ENCODE measurements around the gene NTM.

NTM gene

DNA sequence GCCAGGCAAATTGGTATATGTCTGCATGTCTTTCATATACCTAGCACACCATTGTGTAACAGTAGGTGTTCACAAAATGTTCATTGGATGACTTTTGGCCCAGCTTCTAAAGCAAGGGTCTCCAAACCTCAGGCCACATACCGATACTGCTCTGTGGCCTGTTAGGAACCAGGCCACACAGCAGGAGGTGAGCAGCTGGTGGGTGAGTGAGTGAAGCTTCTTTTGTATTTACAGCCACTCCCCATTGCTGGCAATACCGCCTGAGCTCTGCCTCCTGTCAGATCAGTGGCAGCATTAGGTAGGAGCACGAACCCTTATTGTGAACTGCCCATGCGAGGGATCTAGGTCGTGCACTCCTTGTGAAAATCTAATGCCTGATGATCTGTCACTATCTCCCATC, 836.6 kb downstream of the NTM start:
- DNase-seq (ENCODE audit: low read depth in 2 of 2), result no peak

DNA sequence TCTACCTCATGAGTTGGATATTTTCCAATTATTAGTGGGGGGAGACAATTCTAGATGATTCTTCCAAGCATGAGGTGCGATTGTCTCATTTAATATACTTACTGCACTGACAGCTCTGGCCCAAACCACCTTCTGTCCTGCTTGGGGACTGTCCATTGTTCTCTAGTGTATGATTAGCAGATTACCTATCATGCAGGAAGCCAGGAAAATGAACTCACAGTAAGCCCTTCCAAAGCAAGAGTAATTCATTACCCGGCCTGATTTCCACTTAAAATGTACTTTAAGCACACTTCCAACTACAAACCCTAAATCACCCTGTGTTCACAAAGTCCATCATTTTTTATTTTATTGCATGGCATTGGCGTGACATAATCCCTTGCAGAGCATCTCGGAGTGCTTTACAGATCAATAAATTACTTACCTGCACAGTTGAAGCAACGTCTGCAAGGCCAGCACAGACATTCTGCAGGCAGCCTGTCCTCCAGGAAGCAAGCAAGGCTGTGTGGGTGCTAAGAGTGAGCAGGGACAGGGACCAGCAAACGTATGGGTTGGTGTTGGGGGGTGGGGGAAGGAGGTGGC, 838.2 kb downstream of the NTM start:
- DNase-seq (ENCODE audit: low read depth in 2 of 2), result no peak

DNA sequence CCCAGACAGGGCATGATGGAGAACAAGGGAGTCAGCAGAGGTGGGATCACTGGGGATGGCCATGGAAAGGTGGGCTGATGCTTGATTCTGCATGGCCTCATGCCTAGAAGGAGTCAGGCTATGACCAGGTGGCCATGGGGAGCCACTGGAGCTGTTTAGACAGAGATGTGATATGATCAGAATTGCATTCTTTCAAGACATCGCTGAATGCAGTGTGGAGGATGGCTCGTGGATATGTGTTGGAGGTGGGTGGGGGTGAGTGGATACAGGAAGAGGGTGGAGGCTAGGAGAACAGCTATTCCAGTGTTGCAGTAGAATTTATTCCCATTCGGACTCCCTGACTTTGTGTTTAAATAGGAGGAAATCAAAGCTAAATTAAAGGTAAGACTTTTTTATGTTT, 841.1 kb downstream of the NTM start:
- no peak for DNase-seq (ENCODE audit: low read depth in 2 of 2)

DNA sequence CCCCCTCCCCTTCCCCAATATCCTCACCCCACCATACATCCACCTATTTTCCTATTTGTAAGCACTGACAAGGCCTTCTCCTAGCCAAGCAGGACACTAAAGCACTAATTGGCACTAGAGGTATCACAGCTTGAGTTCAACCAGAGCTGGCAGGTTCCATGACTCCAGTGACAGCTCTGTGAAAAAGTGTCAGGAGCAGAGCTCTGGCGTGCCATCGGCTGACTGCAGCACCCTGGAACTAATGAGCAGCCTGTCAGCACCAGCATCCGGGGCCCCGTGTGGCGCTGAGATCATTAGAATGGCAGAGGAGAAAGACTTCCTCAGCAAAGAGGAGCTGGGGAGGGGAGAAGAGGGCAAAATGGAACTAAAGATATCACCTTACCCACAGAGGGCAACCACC, 847.4 kb downstream of the NTM start:
- DNase-seq (ENCODE audit: low read depth in 2 of 2), result no peak

DNA sequence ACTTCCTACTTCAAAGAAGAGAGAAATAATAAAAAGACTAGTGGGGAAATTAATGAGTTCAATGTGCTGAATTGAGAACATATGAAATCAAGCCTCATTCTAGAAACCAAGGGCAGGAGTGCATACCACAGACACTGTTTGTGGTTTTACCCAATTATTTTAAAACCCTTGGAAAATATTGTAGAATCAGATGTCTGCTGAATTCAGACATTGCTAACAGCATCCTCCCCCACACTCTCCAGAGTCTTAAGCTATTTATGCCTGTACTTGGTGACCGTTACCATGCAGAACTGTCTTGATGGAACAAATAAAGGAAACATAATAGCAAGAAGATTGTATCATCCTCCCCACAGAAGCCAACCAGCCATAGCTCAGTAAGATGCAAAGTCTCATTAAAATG, 850.1 kb downstream of the NTM start:
- DNase-seq (ENCODE audit: low read depth in 2 of 2), result no peak

DNA sequence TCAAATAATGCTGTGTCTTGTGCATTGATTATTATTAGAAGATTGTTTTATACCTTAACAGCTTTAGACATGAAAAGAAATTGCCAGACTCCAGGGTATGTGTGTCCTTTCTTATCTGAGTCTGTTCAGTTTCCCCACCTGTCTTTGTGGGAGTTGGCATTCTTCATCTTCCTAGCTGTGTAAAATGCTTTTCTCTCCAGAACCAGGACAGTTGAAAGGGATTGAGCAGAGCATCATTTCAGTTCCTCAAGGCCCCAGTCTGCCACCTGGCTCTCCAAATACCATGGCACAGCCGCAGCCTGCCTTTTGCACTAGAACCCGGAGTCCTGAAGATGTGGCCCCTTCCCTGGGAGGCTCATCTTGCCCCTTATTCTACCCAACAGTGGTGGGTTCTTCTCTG, 851.9 kb downstream of the NTM start:
- DNase-seq (ENCODE audit: low read depth in 2 of 2), result no peak

DNA sequence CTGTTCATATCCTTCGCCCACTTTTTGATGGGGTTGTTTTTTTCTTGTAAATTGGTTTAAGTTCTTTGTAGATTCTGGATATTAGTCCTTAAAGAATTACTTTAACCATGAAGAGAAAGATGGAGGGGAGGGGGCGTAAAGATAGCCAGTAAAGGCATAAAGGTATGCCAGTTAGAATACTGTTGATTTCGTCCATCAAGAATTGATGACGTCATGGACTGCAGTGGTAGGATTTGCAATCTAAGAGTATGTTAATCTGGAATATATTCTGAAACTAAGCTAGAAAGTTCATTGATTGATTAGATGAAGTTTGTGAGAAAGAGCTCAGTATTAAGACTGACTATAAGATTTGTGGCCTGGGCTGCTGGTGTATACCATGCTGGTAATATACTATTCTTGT, 856.1 kb downstream of the NTM start:
- DNase-seq (ENCODE audit: low read depth in 2 of 2), result no peak

DNA sequence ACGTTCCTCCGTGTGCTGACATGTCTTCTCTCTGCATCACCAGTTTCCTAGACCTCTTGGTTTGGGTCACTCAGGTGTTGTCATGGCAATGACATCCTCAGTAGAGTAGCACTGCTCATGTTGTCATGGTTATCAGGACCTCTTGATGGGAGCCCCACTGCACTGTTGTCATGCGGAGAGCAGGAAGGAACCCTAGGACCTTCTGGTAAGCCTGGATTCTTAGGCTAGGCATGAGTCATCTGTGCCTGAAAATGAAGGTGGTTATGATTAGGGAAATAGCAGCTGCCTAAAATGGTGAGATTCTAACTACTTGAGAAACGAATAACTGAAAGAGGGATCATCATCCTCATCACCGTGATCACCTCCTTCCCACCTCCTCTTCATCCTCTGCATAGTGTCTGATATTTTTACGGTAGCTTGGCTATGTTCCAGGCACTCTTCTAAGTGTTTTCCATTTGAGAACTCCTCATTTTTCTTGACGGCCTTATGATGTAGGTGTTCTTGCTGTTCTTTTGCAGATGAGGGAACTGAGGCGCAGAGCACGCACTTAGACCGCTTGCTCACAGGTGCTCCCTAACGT, 858.4 kb downstream of the NTM start:
- no peak for DNase-seq (ENCODE audit: low read depth in 2 of 2)

DNA sequence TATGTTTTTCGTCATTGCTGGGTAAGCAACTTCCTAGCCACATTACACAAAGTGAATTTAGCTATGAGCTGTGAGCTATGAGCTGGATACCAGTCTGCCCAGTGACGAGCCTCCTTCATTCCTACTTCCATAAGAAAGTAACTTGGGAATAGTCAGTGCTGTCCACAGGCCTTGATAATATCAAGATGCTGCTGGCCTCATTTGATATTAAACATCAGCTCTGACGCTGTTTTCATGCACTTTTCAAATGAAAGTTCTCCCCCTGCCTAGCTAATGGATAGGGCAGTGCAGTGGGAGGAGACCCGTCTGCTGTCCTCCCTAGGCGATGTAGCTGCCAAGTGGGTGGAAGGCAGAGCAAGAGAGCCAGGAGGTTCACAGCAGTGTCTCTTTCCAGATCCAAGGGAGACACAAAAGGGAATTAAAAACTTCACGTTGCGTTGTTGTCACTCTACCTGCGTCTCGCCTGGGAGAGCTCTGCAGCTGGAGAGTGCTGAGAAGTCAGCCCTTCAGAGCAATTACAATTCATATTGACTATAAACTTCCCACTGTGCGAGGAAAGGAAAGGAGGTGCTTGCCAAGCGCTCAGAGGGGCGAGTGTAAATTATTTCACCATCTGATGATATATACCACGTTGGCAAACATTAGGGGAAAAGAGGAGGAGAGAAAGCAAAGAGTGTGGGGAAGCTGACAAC, 861.4 kb downstream of the NTM start:
- DNase-seq (ENCODE audit: low read depth in 2 of 2), result no peak

DNA sequence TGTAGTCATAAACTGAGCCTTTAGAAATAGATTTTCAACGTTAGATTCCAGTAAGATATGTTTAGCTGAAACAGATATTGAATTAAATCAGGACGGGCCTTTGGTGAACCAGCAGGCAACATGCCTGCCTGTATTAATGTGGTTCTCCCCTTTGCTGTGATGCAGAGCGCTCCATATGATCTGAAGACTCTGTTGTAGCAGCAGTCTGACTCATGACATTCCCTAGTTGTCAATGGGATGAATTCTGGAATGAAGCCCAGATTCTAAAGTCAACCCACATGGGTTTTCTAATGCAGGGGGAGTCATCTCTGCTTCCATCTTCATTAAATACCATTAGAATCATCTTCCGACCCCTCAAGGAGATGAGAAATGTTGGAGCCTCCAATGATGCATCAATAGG, 864.5 kb downstream of the NTM start:
- DNase-seq (ENCODE audit: low read depth in 2 of 2), result no peak

DNA sequence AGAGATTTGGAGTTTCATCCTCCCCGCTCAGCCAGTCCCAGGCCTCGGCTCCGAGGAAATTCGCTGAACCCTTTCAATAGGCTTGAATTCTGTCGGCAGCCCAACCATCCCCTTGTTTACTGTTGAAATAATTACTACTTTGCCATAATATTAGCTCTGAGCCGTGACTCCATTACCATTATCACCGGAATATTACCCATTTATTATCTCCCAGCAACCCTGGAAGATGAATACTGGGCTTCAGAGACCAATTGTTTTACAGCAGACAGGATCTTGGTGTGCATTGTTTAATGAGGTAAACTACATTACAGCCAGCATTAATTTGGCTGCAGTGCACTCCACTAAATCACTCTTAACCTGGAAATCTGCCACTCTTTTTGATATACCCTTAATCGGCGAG, 867.4 kb downstream of the NTM start:
- DNase-seq (ENCODE audit: low read depth in 2 of 2), result no peak

DNA sequence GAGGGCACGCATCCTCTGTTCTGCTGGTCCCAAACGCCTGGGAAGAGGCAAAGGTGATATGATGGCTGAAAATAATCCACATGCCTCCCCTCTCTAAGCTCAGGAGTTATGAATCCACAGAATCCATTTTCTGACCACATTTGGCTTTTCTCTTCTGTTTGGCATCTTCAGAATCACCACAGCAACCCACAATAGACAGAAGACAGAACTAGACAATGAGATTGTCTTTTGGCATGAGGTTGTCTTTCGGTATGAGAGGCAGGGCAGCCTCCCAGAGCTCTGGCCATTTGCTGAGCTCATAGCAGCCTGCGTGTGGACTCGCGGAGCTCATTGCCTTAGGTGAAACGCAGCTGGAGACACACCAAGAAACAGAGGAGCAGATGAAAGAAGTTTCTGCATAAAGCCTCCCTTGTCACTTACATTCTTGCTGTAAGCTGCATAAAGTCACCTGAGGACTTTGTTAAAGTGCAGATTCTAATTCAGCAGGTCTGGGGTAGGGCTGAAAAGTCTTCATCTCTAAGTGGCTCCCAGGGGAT, 868.0 kb downstream of the NTM start:
- DNase-seq (ENCODE audit: low read depth in 2 of 2), result no peak

DNA sequence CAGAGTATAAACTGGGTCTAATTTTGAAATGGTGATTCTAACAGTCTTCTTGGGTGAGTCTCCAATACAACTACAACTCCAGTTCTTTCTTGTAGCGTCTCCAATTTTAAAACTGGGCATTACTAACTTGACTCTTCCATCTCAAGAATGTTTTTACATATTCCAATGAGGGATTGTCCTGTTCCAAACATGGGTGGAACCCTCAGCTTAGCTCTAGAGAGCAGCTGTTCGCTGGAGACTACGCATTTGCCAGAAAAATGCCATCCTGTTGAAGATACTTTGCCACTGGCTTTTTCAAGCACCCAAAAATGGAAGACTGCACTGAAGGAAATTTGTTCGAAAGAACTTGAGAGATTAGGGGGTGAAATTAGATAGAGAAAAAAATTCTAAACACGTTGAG, 870.0 kb downstream of the NTM start:
- DNase-seq (ENCODE audit: low read depth in 2 of 2), result no peak

DNA sequence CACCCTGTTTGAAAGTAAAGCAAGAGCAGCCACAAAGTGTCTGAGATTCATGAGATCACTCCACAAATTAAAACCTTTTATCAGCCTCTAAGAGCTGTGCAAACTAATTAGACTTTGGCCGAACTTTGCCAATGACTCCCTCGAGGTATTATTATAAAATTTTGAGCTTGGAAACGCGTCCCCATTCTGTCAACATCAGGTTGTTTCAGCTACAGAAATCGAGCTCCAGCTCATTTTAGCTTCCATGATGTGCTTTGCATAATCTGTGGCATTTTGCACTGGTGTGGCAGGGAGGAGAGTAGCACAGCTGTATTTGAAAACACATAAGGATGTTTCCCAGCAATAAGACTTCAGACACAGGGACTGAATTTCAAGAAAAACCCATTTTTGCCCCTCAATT, 872.2 kb downstream of the NTM start:
- DNase-seq (ENCODE audit: low read depth in 2 of 2), result no peak

DNA sequence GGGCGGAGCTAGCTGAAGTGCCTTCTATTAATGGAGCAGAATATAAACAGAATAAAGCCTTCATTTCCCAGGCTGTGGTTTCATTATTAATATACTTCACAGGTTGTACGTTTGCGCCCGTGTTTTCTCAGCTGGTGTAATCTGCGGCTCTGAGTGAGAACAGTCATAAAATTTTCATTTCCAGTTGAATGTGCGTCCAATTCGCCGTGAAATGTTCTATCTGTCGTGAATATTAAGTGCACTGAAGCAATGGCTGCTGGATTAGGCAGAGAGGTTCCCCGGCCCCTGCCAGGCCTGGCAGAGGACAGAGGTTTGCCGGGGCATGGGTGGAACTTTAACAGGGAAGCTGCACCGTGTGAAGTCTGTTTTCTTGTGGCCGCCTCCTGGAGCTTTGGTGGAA, 874.4 kb downstream of the NTM start:
- DNase-seq (ENCODE audit: low read depth in 2 of 2), result no peak

DNA sequence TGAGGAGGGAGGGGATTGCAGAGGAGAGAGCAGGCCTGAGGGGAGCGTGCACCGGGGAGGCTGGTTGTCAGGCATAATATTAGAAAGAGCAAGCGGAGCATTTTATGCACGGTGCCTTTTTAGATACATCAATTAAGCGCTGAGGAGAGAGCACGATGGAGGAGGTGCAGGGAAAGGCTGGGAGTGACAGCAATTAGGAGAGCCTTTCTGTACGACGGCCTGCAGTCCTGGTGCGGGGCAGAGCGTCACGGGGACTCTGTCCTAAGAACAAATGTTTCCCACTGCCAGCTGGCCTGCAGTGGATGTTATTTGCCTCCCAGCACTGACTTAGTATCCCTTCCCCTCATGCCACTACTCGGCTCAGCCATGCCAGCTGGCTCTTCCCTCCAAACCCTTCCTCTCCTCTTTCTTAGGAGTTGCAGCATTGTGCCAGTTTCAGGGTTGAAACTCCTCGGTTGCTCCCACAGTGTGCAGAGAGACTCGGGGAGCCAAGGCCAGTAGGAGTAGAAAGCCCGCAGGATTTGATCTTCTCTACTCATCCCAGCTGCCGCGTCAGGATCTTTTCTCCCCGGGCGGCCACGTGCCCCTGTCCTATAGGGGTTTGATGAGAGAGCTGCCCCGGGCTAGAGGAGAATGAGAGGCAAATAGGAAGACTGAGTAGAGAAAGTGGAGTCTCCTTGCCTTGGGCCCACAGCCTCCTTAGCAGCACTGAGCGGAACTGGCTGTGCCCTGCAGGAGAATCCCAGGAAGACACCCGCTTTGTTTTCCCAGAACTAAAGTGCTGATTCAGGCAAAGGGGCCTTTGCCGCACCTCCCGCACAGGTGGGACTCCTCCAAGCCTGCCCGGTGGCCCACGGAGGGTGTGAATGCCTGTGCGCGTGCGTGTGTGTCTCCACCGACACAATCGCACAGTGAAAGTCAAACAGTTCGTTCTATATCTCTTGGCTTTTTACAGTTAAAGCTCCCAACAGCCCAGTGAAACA, 875.3 kb downstream of the NTM start:
- DNase-seq (ENCODE audit: low read depth in 2 of 2), result no peak

DNA sequence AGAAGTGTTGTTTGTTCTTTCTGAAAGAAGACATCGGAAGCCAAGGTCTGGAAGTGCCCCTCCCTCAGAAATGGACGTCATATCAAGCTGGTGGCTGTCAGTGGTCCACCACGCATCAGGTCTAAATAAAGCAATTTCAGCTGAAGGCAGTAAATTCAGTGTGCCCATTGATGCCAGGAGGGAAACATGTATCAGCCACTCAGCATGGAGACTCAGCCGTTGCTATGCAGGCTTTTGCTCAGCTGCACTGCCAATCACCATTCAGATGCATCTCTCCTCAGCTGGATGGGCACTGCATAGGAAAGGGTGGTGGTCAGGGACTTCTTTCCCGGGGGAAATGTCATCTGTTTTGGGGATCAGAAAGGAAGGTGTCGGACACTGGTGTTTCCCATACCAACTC, 878.2 kb downstream of the NTM start:
- no peak for DNase-seq (ENCODE audit: low read depth in 2 of 2)

DNA sequence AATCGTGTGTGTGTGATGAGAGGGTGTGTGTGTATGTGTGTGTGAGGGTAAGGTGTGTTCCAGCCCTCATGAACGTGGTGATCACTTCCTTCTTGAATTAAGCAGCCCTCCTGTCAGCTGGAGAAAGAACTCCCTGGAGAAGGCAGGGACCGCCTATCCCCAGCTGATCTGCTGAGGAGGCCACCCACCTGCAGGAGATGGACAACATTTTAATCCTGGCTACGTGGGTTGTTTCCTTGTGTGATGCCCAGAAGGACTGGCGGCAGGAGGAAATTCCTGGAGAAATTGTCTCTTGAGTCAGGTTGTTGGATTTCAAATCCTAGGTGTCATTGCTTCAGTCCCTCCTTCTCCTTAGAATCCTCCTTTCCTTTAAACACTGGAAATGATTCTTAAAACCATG, 878.8 kb downstream of the NTM start:
- DNase-seq (ENCODE audit: low read depth in 2 of 2), result no peak

DNA sequence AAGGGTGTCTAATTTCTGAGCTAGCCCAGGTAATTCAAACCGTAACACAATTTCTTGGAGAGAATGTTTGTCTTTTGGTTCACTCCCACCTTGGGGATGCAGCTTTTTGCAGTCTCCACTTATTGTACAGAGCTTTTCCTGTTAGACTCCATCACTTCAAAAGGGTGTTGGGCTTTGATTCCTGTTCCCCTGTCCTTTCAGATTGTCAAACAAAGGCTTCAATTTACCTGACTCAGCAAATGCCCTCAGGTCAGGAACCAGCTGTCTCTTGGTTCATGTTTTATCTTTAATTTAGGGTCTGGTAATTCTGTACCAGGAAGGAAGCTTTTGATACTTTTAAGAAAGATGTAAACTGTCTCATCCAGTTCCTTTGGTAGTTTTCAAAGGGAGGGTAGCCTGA, 880.6 kb downstream of the NTM start:
- no peak for DNase-seq (ENCODE audit: low read depth in 2 of 2)

DNA sequence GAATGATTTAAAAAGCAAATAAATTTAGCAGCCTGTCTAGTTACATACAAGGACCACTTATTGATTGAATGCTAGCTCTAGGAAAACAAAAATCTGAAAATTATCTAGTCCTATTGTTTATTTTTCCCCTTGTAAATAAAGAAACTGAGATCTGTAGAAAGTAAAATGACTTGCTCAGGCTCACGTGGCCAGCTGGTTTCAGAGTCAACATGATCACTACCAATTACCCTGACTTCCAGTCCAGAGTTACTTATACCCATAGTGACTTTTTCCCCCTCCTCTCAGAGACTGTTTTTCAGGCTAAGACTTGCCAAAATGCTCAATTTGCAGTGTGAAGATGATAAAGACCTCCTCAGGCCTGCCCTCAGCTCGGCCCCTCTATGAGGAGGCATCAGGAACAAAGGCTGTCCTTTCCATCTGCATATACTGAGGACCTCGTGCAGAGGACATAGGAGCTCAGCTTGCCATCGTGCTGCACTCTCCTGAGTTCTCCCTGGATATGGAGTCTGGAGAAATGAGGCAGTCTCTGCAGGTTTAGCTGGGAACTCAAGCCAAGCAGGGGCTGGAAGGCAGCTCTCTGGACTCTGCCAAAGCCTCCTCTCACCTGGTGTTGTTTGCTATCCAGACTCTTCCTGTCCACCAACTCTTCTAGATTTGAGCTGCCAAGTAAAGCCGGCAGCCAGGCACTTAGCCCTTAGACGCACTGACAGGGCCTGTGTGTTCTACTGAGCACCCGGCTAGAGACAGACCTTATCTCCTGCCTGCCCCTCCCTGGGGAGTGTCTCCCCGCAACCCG, 883.3 kb downstream of the NTM start:
- DNase-seq (ENCODE audit: low read depth in 2 of 2), result no peak

DNA sequence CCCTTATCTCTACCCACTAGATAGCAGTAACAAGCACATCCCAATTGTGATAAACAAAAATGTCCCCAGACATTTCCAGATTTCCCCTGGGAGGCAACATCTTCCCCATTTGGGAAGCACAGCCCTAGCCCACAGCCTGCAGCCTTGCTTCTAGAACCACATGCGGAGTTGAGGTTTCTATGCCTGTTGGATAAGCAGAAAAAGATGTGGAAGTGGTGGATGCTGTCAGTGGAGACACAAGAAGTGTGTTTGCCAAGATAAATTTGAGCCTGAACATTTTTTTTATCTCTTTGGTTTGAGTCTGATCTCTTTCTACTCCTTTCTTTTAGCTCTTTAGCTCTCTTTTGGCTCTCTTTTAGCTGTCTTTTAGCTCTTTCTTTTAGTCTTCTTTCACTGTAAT, 884.5 kb downstream of the NTM start:
- no peak for DNase-seq (ENCODE audit: low read depth in 2 of 2)
